Measurements from ENCODE around the gene NATD1. TPM values are rescaled to one million over a fixed set of nuclear protein-coding genes. Genes with fewer than 3 reads are reported as not detected.

Gene NATD1
- total and polyA plus RNA-seq, 2 of the 8 experiments (the other 6 are each of a cell fraction or from before 2014, with no cell fraction given), result 5.4 to 8.4 TPM

DNA sequence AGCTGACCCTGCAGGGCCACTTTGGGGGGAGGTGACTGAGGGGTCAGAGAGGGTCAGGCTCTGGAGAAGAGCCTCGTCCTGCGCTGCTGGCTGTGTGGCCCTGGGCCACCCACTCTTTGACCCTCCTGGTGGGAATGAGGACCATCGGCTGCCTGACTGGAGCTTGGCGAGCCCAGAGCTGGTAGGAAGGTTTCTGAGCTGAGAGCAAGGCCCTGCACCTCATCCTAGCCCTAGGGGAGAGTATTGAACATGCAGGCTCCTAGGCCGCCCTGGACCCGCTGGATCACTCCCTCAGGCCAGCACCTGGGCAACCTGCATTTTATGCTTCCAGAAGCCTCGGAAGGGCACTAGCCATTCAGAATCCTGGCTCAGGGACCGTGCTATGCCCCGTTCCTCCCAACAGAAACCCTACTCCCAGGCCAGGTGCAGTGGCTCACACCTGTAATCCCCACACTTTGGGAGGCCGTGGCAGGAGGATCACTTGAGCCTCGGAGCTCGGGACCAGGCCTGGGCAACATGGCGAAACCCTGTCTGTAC is 45.8 kb upstream of the NATD1 start (continued):
- TF ChIP-seq GABPA (IDR thresholded peaks at IDR 0.05; ENCODE audit: borderline replicate concordance, insufficient read depth, low read length), result no peak
- no peak for TF ChIP-seq POLR2AphosphoS5 (IDR thresholded peaks at IDR 0.05; ENCODE audit: low read depth, low read length)
- TF ChIP-seq POU5F1 (IDR thresholded peaks at IDR 0.05; ENCODE audit: low read depth, low read length), result no peak
- no peak for TF ChIP-seq RNF2 (IDR thresholded peaks at IDR 0.05; ENCODE audit: borderline replicate concordance, low read depth, low read length, missing control alignments, poor library complexity, severe bottlenecking)
